GM19397 (cell line): ENCODE results near the gene CCDC28B.
"Not testable (repeated sequence)": the region's sequence is repeated elsewhere in the genome, so short reads cannot be mapped to it uniquely, and the experiment has no call there.

ENCODE experiments used
- ATAC-seq: cut with Tn5 transposase; IDR thresholded peaks from one replicate; pipeline ENCODE4 v1.9.1; 2021; ENCODE audit warnings: mild to moderate bottlenecking, moderate library complexity; ENCODE audit not compliant: unreplicated experiment

The CCDC28B gene

DNA sequence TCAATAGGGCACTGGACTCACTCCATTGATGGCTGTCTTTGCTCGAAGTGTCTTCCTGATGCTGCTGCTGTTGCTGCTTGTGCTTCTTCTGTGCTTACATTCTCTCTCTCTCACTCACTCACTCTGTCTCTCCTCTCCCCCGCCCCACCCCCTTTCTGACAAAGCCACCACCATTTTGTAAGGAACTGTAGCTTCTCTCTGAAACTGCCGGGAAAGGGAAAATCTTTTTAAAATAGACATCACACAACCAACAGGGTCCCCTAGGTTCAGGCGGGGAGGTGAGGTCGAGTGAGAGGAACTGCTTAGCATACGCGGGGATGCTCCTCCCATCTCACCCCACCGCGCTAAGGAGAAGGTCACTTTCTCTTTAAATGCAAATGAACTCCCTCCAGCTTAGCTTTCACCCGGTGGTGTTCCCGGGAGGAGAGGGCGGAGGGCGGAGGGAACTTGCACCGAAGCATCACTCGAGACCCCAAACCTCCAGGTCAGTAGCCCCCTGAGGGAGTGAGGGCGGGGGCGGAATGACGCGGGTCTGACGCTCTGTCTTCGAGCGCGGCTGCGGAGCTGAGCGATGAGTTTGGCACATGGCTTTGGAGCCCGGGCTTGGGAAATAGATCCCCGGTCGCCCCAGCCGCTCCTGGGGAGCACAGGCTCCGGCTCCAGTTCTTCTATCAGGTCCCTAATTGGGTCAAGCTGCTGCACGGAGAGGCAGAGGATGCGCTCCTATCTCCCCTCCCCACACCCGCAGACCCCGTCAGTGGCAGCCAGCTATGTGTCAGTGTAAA, at the start of gene CCDC28B:
Gene CCDC28B, plus strand, starts transcription at position 370 of the 785 bp plus-strand sequence. CDS start 1,341 bp downstream, outside the sequence.
- ATAC-seq: no peak

DNA sequence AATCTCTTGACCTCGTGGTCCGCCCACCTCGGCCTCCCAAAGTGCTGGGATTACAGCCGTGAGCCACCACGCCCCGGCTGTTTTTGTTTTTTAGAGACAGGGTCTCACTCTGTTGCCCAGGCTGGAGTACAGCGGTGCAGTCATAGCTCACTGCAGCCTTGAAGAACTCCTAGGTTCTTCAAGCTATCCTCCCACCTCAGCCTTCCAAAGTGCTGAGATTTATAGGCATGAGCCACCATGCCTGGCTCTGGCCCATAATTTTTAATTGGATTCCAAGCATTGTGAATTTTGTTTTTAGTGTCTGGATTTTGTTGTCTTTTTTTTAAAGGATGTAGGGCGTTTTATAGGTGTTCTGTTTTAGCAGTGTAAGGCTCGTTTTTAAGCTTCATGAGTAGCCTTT, 49.5 kb upstream of the CCDC28B start:
- no peak for ATAC-seq

DNA sequence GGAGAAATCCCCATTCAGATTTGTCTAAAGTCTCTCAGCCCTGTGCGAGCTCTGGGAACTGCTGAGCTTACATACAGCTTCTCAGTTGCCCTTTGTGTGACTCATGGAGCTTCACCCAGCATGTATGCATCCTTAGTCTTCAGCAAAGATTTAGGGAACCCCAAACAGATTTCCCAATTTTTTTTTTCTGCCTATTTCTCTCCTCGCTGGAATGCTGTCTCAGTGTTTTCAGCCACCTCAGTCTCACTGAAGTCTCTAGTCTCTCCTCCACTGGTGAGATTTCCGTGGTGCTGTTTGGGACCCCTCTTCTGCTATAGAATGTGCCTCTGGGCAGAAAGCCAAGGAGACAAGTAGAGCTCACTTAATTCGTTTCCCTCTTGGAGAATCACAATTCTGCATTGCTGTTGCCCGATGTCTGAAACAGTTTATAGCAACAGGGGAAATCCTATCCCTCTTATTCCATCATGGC, 49.0 kb upstream of the CCDC28B start:
- no peak for ATAC-seq

DNA sequence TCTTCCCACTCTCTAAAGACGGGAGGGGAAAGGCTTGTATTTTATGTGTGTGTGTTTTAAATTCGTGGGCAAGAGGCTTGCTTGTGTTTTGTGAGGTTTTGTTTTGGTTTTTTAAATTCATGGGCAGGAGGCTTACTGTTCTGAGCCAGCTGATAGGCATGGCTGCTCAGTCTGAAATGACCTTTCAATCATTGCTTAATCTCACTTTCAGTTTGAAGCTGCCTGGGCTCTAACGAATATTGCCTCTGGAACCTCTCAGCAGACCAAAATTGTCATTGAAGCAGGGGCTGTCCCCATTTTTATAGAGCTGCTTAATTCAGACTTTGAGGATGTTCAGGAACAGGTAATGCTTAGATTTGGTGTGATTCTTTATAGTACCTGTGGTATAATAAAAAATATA, 41.2 kb upstream of the CCDC28B start:
- ATAC-seq: no peak

DNA sequence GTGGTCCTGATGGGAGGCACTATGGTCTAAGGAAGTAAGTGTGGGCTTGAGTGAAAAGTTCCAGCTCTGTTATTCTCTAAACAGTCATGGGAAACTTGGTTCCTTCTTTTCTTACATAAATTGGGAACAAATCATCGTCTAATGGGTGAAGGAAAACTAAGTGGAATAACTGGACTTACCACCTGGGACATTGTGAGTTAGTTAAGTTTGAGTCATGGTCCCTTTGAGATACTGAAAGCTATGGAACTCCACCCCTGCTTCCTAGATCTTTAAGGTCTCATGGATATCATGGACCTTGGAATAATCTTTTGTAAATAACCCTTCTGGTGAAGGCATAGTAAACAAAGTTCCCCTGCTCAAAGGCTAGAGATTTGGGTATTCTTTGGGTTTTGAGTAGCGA, 37.0 kb upstream of the CCDC28B start:
- ATAC-seq: no peak

DNA sequence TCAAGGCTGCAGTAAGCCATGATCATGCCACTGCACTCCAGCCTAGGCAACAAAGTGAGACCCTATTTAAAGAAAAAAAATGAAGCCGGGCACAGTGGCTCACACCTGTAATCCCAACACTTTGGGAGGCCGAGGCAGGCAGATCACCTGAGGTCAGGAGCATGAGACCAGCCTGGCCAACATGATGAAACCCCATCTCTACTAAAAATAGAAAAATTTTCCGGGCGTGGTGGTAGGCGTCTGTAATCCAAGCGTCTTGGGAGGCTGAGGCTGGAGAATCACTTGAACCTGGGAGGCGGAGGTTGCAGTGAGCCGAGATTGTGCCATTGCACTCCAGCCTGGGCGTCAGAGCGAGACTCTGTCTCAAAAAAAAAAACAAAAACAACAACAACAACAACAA, 34.8 kb upstream of the CCDC28B start:
- ATAC-seq: not testable (repeated sequence)

DNA sequence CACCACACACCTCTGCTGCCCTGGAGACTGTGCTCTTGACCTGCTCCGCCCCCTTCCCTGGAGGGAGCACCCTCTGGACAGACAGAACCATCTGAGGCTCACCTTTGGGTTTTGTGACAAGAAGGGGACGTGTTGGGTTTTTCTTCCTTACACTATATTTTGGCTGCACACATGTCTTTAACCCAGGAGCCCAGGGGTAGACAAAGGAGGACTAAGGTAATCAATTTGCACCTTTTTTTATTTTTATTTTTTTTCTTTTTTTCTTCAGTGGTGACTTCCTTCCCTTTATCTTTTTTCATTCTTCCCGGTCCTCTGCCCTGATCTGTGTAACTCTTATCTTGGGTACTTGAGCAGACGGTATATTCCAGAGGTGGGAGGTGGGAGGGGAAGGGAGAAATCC, 29.4 kb upstream of the CCDC28B start:
- no peak for ATAC-seq

DNA sequence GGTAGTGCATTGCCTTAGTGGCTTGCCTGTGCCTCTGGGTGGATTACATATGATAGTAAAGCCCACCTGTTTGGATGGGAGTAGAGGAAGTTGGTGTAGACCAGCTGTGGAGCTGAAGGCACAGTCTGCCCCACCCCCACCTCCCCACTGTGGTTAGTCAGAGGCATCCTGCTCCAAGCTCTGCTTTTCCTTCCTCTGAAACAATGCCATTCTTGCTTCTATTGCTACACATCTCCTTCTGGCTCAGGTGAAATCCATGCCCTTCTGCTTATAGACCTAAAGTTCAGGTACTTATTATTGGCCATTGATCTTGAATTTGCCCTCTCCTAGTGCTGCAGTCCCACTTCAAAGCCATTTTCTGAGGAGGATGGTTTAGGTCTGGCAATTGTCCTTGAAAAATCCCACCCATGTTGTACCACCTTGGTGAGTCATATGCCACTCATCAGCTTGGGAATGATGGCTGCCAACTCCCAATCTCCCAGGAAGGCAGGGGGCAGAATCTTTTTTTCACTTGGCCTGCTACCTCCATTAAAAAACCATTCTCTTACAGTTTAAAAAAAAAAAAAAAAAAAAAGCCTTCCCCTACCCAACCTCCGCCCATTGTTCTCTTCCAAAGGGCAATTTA, 27.7 kb upstream of the CCDC28B start:
- no peak for ATAC-seq

DNA sequence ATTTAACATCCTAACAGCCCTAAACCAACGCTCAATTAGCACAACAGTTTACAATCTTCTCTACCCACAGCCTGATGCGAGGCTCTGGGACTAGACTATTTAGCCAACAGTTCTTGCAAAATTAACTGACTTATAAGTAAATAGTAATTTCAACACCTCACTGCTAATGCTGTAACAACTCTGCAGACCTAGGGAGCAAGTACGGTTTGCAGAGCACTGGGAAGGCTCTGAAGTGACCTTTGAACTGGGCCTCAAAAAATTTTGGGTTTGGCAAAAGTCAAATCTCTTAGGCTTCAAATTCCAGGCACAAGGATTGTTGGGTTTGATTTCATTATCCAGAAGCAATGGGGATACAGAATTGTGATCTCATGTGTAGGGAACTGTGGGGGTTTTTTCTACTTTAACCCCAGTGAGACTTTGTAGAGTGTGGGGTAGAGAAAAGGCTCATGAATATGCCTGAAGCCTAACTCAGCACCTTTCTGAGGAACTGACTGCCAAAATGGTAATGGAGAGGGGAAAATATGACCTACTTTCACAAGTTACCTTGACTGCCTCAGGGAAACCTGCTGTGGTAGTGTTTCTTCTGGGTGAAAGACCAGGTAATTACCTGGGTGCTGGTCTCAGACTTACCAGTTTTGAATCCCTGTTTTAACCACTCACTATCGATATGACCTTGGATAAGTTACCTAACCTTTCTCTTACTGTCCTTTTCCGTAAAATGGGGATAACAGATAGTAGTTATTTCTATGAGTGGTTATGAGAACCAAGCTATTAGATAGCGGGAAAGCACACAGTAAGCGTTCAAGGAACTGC, 21.8 kb upstream of the CCDC28B start:
- ATAC-seq: no peak

DNA sequence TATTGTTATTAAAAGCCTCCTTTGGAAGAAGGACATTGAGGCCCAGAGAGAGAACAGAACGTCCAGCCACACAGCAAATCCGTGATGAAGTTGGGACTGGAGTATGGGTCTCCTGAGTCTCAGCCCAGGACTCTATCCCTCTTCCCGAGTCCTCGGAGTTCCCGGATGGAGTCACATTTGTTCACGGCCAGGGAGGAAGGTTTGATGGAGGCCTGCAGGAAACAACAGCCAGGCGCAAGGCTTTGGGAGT, 21.3 kb upstream of the CCDC28B start:
- ATAC-seq: no peak

DNA sequence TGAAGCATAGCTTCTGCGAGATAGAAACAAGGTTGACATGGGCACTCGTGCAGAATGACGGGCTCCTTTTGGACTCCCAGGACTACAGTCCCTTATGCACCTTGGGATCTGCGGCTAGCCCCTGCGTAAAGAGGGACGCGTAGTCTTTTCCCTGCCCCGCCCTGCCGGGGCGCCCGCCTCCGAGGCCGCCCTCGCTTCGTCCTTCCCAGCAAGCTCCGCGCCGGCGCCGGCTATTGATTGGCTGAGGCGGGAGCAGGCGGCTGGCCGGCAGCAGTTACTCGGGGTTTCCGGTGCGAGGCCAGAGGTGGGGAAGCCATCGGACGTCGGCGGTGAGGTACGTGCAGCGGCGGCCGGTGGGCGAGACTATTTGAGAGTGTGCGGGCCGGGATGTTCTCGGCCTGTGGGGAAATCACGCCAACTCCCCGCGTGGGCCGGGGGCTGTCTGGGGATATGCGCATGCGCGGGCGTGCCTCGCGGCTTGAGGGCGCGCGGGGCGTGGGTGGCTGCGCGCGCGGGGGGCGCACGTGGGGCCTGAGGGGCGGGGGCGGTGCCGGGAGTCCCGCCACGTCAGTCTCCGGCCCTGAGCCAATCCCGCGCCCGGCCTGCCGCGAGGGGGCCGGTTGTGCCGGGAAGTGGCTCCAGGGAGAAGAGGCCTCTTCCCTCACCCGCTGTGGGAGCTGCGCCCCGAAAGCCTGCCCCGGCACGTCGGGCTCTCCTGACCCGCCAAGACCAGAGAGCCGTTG, 20.8 kb upstream of the CCDC28B start, which contains the start of gene TXLNA:
Gene TXLNA, plus strand, starts transcription at position 233 of the 743 bp plus-strand sequence. CDS start 671 bp downstream, outside the sequence.
- peak; percentile 88 for ATAC-seq

DNA sequence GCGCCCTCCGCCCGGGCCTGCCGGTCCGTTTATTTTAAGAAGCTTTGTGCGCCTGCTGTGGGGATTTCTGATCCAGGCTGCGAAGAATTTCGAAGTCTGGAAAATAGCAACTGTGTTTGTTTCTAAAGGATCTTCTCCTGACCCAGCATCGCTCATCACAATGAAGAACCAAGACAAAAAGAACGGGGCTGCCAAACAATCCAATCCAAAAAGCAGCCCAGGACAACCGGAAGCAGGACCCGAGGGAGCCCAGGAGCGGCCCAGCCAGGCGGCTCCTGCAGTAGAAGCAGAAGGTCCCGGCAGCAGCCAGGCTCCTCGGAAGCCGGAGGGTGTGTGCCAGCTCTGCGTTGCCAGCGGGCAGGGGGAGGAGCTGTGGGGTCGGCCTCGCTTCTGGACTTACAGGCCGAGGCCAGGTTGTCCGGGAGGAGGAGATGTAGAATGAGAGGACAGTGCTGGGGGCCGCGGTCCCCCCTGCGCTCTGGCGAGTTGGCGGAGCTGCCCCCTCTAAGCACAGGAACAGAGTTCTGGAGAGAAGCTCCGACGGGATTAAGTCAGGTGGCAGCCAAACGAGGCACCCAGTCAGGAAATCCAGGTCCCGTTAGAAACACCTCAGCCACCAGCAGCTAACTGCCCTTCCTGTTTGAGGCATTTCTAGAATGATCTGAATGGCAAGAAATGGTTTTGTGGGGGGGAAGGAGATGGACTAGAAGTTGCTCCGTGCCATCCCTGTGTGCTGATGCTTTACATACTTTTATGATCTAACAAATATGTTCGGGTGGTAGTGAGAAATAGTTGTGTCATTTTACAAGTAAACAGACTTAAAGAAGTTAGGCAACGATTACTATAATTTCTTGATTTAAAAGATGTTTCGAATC, 20.0 kb upstream of the CCDC28B start:
- no peak for ATAC-seq

DNA sequence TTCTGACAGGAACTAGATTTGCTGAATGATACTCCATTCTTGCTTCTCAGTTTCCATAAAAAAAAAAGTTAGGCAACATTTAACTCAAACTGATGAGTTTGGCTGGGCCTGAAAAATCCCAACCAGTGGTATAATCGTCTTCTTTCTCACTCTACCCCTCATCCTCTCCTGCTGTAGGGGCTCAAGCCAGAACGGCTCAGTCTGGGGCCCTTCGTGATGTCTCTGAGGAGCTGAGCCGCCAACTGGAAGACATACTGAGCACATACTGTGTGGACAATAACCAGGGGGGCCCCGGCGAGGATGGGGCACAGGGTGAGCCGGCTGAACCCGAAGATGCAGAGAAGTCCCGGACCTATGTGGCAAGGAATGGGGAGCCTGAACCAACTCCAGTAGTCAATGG, 19.3 kb upstream of the CCDC28B start:
- no peak for ATAC-seq

DNA sequence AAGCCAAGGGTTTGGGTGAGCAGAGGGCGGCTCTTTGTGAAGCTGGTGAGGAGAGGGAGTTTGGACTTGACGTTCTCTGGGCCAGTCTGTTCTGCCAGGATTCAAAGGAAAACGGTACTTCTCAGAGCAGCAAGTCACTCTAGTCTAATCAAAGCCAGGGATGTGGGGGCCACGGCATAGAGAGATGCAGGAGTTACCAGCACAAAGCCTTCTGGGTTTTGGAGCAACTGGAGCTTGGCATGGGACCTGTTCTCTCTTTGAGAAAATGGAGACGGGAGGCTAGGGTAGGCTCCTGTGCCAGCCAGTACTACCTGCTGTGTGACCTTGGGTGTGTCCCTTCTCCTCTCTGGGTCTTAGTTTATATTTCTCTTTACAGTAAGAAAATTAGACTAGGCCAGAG, 18.8 kb upstream of the CCDC28B start:
- no peak for ATAC-seq

DNA sequence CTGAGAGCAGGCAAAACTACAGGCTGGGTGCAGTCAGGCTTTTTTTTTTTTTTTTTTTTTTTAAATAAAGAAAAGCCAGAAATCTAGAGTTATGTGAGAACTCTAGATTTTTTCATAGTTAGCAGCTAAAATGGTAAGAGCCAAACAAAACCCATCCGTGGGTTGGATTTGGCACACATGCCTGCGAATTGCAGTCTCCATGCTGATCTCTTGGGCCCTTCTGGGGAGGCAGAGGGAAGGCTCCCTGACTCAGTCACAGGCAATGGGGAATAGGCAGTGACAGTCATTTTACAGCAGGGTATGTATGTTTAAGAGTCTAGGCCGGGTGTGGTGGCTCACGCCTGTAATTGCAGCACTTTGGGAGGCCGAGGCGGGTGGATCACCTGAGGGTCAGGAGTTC, 18.3 kb upstream of the CCDC28B start:
- ATAC-seq: no peak

DNA sequence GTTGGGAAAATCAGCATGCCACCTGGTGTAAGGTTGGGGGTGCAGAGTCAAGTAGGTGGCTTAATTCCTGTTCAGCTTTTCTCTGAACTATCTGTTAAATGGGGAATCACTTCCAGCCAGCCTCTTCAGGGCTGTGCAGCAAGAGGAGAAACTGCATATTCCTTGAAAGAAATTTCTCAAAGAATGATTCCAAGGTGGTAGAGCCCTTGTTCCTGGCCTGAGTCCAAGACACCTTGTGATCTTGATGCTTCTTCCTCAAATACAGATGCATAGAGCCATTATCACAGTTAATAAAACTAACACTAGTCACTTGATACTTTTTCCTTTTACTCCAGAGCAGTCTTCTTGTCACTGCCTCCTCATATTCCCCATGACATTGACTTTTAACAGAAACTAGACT, 15.7 kb upstream of the CCDC28B start:
- ATAC-seq: no peak

DNA sequence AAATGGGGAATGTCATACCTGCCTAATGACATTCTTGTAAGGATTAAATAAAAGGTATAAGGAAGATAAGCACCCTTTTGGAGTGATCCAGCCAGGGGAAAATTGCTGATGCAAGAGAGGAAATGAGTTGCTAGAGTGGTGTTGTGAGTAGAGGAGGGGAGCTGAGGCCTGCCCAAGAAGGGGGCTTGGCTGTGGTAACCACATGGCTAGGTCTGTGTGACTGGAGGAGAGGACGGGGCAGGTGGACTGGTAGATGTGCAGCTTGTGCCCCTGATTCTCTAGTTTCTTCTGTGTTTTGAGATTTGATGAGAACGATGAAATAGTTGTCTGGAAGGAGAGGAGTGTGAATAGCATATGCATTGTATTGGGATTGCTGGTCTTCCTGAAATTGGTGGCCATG, 14.3 kb upstream of the CCDC28B start:
- ATAC-seq: no peak

DNA sequence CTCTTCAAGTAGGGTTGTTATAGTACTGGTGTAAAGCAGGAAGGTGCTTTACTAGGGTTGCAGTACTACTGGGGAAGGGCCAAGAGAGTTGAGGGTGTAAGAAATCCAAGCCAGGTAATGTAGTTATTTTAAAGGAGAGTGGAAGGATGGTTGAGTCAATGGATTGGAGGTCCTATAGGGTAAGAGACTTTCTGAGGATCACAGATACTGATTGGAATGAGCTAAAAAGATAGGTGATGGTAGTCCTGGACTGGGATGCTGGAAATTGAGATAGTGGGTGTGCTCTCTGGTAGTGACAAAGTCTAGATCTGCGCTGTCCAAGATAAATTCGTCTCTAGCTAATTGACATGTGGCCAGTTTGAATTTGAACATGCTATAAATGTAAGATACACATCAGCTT, 13.9 kb upstream of the CCDC28B start:
- no peak for ATAC-seq

DNA sequence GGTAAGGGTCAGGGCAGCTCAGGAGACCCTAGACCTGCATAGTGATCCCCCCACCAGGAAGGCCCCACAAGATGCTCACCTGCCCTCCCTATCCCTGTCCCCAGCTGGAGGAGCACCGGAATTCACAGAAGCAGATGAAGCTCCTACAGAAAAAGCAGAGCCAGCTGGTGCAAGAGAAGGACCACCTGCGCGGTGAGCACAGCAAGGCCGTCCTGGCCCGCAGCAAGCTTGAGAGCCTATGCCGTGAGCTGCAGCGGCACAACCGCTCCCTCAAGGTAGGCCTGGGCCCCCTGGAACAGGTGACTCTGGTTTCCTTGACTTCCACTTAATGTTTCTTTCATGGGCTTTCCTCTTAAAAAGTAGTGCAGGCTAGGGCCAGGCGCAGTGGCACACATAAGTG, 12.5 kb upstream of the CCDC28B start:
- ATAC-seq: no peak
